HG03097 (cell line): ENCODE results near the gene ADCYAP1R1.

Source experiments
- ATAC-seq: cut with Tn5 transposase; IDR thresholded peaks from one replicate; pipeline ENCODE4 v1.9.1; 2021; ENCODE audit not compliant: unreplicated experiment, low FRiP score

The ADCYAP1R1 gene

DNA sequence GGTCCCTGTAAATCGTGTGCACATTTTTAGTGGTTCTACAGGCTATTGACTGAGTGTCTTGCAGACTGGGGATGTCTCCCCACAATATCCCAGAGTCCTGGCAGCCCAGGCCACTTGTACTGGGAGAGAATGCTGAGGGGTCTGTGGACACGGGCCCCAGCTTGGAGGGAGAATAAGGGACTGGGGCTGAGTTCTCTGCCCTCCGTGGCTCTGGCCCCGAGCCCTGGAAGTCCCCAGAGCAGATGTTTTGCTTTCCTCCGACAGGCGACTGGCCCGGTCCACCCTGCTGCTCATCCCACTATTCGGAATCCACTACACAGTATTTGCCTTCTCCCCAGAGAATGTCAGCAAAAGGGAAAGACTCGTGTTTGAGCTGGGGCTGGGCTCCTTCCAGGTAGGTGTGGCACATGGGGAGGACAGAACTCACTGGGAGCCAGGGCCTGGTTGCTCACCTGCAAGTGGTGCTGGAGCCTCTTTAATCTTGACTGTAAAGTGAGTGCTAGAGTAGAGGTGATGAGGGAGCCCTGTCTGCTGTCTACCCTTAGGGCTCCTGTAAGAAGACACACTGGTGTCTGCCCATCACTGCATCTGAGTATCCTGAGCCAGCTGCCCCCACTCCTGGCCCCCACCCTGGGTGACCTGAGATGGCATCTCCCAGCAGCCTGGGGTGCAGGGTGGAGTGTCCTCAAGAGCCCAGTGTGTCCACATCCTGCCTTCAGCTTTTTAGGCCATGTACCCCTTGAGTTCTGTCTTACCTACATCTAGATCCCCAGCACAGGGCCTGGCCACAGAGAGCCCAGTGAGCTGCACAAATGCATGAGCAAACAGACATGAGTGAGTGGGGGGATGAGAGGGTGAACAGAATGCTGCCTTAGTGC lies 51.1 kb downstream of the ADCYAP1R1 start:
- no peak for ATAC-seq

DNA sequence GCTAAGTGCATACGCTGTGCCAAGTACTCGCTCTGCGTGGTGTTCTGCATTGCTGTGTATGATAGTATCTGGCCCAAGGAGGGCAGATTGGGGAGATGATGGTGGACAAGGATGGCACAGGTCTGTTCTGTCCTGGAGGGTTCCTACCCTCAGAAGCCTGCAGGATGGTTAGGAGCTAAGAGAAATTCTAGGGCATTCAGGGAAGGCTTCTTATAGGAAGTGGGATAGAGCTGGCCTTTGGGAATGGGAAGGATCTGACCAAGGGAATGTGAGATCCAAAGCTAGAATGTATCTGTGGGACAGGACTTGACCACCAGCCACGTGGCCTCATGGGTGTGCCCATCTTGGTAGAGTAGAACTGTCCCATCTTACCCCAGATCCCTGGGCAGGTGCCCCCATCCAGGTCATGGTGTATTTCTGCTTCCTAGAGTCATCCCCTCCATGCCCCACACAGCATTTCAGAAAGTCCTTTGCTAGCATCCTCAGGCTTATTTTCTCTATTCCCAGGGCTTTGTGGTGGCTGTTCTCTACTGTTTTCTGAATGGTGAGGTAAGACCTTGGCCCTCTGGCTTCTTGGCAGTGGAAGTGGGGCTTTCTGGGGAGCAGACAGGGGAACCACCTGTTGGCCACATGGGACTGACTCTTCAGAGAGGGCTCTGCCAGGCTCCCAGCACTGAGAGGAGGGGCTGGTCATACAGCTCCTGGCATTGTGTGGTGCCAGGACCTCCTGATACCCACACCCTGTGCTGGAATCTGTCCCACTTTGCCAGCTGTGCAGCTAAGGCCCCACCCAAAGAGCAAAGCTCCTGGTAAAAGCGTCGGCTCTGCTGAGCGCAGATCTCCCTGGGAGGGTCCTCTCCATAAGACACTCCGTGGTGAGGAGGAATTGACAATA lies 52.5 kb downstream of the ADCYAP1R1 start:
- no peak for ATAC-seq

DNA sequence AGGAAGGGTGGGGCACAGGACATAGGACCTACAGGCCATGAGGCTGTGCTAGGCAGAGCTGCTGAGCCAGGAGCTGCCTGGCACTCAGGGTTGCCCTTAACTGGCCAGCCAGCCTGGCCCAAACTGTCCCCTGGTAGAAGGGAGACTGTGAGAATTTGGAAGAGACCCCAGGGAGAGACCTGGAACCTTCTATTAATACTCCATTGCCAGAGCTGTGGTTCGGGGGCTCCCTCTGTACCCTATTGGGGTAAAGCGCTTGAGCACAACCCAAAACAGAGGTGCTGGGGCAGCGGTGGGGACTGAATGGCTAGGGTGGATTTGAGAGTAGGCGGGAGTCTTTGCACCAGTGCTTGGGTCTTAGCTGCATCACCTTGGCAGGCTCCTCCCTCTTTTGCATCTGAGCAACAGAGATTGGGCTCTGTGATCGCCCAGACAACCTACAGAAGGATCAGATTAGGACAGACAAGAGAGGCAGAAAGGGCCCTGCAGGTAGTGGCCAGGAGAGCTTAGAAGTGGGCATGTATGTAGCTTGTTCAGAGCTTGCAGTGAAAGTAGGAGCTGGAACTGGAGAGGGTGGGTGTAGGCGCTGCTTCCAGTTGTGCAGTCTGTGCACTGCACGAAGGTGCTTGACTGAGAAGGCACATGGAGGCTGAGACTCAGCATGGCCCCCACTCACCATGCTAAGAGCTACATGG lies 53.3 kb downstream of the ADCYAP1R1 start:
- no peak for ATAC-seq

DNA sequence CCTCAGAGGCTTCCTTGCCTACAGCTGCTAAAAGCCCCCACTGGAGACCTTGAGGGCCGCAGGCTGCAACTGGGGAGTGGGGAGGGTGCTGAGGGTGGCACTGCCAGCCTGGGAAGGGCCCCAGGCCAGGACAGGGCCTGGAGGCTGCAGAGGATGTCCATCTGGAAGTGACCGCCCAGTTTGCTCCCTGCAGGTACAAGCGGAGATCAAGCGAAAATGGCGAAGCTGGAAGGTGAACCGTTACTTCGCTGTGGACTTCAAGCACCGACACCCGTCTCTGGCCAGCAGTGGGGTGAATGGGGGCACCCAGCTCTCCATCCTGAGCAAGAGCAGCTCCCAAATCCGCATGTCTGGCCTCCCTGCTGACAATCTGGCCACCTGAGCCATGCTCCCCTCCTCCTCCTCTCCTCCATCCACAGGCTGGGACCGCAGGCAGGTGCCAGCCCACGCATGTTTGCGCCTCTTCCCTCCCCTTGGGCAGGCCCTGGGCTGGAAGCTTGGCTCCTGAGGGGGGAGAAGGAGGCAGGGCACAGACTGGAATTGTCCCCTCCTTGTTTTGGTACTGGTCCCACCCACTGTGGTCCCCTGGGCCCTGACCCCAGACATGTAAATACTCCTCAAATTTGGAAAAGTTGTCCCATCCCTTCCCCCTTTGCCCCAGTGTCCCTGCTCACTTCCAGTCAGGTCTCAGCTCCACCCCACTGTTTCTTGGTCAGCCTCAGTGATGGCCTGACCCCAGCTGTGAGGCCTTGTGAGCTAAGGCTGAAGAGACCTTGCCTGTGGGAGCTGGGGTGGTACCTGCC lies 54.4 kb downstream of the ADCYAP1R1 start:
- ATAC-seq: no peak

DNA sequence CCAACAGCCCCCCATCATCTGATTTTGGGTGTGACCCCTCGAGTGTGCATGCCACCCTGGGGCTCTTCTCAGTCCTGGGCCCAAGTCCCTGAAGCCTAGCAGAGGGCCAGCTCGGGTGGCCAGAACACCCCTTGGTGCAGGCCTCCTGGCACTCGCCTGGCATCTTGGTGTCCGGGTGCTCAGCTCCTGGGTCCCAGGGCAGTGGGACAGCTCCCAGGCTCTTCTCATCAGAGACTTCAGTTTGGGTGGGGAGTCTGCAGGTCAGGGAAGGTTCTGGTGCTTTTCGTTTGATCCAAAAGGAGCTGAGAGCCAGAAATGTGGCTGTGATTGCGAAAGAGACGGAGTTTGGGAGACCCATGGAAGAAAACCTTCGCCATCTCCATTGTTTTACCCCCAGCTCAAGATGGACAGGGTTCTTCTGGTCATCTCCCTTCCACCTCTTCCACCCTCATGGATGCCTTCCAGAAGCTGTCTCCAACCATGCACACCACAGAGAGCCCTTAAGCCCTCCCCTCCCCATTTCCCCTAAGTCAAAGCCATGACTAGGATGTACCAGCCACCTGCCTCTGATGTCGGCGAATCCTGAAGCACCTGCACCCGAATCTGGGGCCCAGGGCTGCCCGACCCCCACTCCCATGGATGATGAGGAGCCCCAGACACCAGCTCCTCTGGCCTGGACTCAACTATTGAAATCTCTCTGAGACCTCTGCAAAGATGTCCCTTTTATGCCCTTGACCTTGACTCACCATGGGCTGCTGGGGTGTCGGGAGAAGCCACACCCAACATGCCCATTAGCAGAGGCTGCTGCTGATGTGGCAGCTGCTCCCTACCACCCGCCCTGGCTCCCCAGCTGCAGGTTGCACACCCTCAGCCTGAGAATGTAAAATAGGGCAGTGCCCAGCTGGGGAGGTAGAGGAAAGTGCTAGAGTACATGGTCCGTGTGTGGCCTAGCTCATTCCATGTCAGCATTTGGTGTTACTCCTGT lies 55.3 kb downstream of the ADCYAP1R1 start:
- ATAC-seq: no peak

DNA sequence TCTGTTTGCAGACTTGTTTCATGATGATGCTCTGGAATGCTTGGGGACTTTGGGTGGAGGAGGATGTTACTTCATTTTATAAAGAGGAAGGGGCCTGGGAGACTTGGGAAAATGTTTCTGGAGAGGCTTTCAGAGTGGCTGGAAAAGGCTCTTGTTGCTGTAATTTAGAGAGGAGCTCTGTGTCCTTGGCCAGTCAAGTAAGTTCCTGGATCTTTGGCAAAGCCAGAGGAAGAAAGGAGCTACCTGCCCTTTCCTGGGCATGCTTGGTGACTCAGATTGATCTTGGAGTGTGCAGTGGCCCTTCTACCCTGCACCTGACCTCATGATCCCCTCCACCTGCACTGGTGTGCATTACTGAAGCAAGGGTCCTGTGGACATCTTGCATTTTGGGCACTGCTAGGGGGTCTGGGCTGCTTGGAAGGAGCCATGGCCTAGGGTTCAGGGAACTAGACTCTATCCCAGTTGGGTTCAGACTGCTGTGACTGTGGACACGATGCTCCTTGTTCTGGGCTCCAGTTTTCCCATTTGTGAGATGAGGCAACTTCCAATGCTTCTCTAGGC lies 56.1 kb downstream of the ADCYAP1R1 start:
- ATAC-seq: no peak

DNA sequence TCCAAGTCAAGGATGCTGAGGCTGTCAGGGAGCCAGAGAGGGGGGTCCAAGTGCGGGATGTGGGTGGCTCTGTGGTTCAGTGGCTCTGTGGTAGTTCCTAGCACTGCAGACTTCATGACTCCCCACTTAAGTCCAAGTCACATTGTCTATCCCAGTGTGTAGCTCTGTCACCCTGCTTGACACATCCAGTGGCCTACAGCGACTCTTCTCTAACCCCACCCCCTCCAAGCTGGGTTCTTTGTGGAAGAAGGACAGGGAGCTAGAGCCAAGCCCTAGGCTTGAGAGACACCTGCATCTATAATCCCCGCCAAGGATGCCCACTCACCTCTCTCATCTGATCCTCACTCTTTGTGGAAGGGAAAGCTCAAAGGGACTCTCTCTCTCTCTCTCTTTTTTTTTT lies 57.6 kb downstream of the ADCYAP1R1 start:
- no peak for ATAC-seq

DNA sequence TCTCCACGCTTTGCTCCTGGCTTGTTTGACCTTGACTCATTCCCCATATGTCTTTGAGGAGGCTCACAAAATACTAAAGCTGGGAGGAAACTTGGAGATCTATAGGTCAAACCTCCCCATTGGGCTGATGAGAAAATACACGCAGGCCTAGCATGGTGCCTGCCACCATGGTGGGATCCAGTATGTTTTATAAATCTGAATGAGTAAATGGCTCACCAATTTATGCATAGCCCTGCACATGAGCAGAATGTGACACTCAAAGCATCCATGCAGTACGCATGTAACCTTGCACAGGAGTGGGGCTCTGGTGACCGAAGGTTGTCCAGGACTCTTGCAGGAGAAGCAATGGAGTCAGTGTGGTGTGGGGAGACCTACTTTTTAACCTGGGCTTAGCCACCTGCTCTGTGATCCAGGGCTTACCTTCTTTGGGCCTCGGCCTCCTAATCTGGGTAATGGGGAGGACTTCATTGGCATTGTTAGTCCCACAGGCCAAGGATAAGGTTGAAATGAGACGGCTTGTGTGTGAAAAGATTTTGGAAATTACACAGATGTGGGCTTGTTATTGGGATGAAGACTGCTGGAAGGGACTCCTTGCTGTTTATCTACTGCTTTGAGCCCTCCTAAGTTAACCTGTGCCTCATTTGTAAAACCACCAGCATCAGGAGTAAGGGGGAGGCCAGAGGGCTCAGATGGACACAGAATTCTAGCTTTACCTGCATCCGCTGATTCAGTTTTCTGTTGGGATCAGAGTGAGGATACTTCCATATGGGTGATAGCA lies 58.4 kb downstream of the ADCYAP1R1 start:
- no peak for ATAC-seq

DNA sequence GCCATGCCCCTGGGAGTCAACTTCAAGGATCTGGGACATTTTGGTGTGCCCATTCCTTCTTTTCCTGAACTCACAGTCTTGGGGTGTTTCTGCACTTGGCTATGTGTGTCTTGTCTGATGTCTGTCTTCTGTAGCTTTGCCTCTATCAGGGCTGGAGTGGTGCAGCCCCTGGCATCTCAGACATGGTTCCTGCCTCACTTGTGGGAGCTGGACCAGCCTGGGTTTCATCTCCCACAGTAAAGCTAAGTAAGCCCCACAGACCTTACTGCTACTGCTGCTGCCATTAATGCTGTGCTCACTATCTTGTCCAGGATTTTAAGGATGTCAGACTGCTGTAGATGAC lies 59.0 kb downstream of the ADCYAP1R1 start:
- ATAC-seq: no peak

DNA sequence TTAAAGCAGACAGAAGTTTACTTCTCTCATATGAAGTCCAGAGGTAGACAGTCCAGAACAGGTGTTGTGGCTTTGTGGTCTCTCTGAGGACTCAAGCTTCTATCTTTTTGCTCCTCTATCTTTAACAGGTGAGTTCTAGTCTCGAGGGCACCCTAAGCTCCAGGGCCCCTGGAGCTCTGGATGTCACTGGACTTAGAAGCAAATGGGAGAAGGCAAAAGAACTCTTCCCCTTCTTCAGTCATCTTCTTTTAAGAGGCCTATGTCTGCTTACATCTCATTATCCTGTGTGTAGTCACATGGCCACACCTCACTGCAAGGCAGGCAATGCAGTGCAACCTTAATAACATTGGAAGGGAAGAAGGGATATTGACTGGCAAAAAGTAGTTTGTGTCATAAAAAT lies 61.6 kb downstream of the ADCYAP1R1 start:
- ATAC-seq: no peak

DNA sequence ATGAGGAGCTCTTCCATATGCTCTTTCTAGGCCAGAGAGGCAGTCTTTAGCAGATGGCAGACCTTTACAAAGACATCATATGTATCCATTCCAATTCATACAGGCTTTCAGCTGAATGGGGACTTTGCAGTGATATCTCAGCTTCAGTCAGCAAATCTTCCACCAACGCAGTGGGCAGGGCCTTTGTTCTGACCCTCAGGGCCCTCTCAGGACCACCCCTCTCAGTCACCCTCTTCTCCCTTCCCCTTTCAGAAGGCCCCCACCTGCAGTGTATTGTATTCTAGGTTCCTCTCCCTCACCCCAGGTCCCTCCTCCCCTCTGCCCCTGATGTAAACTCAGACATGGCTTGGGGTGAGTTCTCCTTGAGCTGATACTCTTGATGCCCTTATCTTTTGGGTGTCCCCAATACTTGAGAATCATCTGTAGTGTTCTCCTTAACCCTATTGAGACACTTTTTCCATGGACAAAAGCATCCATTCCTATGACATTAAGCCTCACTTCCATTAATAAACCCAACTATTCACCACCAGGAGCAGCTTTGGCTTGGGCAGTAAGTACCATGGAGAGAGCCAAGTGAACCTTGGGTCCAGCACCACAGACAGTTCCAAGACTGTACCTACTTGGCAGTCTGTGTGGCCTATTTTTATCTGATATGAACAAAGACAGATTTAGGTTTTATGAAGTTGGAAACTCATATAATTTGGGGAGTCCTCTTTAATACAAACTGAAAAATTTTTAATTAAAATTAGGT lies 62.7 kb downstream of the ADCYAP1R1 start:
- no peak for ATAC-seq

DNA sequence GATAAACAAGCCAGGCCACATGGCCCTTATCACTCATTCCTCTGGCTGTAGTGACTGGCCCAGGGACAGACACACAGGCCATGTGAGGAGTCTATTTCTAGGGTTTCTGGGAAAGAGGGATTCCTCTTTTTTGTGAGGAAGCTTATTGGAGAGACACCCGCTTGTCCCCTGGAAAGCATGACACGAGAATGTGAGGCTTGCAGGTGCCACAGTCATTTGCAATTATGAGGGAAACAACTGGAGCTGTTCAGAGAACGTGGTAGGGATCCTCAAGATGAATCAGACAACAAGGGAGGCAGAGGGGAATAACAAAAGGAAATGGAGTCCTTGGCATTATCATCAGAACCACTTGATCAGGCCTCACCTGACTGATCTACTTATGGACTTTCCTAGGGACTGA lies 64.5 kb downstream of the ADCYAP1R1 start:
- ATAC-seq: no peak

DNA sequence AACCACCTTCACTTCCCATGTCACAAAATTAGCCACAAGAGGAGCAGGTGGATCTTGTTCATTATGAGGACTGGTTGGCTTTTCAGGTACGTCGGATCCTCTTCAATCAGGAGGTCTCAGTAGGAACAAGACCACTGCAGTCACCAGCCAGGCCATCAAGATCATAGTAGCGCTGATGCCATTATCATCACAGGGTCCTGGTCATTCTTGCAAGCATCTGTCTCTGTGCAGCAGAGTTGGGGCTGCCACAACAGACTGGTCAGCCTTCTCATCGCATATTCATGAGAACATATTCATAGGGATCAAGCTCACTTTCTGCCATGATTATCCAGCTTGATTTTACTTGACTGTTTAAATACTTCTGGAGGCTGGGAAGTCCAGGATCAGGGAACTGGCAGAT lies 67.1 kb downstream of the ADCYAP1R1 start:
- ATAC-seq: no peak

DNA sequence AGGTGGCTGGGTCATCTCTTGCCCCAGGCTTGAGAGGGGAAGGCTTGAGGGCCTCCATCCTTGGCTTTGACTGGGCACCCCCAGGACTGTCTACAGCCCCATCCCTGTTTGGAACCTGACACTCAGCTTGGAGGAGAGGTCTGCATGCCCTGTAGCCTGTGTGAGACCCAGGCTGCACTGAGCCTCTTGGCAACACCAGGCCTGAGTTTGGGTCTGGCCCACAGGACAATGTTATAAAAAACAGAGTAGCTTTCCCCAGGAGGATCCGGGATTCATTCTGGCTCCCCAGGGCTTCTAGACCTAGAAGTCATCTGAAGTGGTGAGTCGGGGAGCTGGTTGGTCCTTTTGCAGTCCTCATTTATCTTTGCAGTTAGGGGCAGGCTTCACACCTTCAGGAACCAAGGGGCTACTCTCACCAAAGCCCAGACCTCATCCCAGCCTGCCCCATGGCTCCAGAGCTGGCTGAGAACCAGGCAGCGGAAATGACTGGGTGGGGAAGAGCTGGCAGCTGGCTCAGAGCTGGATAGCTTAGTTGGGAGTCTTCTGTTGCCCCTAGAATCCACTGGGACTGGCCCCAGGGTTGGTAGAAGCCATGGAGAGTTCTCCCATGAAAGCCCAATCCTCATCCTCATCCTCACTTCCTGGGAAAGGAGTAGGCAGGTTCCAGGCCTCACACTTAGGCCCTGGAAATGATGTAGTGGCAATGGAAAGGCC lies 68.8 kb downstream of the ADCYAP1R1 start:
- no peak for ATAC-seq

DNA sequence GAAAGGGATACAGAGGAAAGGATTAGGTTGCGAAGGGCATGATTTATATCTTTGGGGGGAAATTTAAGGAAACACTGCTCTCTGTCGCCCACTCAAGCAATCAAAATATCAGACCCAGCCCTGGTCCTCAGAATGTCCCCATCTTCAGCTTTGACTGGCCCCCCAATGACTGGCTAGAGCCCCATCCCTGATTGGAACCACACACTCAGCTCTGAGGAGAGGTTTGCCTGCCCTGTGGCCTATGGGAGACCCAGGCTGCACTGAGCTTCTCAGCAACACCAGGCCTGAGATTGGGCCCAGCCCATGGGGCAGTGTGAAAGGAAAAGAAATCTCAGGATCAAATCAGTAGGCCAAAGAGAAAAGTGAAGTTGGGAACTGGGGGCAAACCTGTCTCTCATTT lies 69.5 kb downstream of the ADCYAP1R1 start:
- no peak for ATAC-seq

DNA sequence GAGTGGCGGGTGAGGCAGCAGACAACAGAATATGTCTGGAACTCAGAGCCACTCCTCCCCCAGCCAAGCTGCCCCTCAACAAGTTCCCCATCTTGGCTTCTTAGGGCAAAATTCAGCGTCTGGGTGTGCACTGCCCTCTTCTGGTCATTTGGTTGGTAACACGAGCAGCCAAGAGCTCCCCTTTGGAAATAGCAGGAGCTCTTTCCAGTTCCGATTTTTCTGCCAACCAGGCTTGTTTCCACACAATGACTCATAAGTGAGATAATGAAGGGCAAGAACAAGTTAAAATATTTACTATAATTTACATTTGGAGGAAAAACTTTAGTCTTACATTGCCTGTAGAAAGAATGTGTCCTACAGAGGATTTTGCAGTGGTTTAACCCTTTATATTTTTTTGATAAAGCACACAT lies 70.5 kb downstream of the ADCYAP1R1 start:
- no peak for ATAC-seq

DNA sequence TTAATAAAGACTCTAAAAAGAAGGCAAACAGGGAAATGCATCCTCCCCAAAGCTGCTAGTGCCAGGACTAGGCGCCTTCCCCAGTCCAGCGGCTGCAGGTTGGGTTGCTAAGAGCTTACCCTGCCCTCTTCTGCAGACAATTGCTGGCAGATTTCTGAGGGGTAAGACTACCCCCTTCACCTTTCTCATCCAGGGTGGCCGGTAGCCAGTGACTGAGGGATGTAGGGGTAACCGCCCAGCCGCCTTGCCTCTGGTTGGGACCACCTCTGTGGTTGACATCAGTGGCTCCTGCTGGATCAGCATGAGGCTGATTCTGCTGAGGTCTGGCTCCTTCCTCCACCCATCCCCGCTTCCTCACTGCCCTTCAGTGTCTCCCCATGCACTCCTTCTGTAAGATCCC lies 71.2 kb downstream of the ADCYAP1R1 start:
- ATAC-seq: no peak
